Left renal cortex interstitium (tissue), 4 donors: ENCODE results near the gene RASSF4. TPM values are rescaled to one million over a fixed set of nuclear protein-coding genes. Genes with fewer than 3 reads are reported as not detected.

ENCODE experiments used
- DNase-seq, 4 donors: peaks; one replicate each; pipeline ENCODE4 v3.0.0-alpha.2; 2013; ENCODE audit warnings: low read depth in 4 of 4, low spot score in 2 of 4, missing footprints in 1 of 4
- polyA plus RNA-seq, 4 donors: library from polyadenylated mRNA; unstranded; fragments of 120-200 nt; gene quantifications; one replicate each; pipeline ENCODE4 v1.2.1, GENCODE V29; 2013; ENCODE audit not compliant: insufficient read length in 4 of 4

Gene RASSF4
- polyA plus RNA-seq: 10 to 100 TPM; 23.2 to 43.6 (median 29.7) TPM

- peak in 1 of 4 donors; percentile 75 for DNase-seq
These were observed at the start of gene RASSF4 for GRCh38 chr10:44959247-44960087. Gene RASSF4 (plus strand): TSS chr10:44959802. CDS start chr10:44970203, 10,401 bp downstream.

DNA sequence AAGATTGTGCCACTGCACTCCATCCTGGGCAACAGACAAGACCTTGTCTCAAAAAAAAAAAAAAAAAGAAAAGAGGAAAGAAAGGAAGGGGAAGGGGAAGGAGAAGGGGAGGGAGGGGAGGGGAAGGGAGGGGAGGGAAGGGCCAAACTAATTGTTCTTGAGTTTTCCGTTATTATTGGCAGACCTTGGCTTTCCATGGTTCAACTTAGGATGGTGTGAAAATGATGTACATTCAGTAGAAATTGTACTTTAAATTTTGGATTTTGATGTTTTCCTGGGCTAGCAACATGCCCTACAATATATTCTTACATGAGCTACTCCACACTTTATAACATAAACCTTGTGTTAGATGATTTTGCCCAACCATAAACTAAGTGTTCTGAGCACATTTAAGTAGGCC is 49.7 kb upstream of the RASSF4 start:
- DNase-seq: no peak

GRCh38 chr10:44910602-44911001 is 49.0 kb upstream of the RASSF4 start:
- no peak for DNase-seq

GRCh38 chr10:44911081-44911540 is 48.5 kb upstream of the RASSF4 start, which contains the start of gene TMEM72:
Gene TMEM72 (plus strand): TSS chr10:44911337. CDS start chr10:44911513, 176 bp downstream.
- DNase-seq: no peak

DNA sequence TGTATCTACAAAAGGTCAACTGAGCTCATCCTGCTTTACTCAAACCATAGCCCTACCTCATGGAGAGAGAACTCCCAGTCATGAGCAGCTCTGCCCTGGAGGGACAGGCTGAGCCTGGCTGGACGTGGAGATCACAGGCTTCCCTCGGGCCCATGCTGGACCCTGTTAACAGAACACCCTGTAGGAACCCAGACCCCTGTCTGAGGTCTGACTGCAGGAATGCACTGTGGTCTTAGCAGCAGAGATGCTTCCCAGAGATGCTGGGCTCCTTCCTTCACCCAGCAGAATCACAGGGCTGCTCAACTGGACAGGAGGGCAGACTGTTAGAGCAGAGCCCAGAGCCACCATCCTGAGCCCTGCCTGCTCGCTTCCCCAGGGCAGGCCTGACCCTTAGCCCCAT is 47.7 kb upstream of the RASSF4 start:
- DNase-seq: no peak

GRCh38 chr10:44913350-44914081 is 46.1 kb upstream of the RASSF4 start:
- DNase-seq: no peak

GRCh38 chr10:44914891-44915290 is 44.7 kb upstream of the RASSF4 start:
- DNase-seq: no peak

DNA sequence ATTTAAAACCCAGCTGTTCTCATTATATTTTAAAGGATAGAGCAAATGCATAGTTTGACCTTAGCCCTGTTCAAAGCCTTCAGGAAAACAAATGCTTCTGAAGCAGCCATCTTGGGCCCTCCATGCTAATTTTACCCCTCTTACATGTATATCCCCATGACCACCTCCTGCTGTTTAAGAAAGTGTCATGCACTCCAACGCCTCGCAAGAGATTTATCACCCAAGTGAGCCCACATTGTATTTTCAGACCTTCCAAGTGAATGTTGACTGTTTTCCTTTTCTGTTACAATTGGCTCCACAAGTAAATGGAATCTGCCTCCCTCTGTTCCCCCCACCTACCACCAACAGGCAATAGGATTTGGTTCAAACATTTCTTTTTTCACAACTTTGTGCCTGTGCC is 43.2 kb upstream of the RASSF4 start:
- DNase-seq: no peak

DNA sequence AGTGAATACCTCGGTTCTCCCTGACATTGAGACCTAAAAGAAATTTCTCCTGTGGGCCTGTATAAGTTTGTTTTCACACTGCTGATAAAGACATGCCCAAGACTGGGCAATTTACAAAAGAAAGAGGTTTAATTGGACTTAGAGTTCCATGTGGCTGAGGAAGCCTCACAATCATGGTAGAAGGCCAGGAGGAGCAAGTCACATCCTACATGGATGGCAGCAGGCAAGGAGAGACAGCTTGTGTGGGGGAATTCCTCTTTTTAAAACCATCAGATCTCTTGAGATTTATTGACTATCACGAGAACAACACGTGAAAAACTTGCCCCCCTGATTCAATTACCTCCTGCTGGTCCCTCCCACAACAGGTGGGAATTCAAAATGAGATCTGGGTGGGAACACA is 41.8 kb upstream of the RASSF4 start:
- DNase-seq: no peak

GRCh38 chr10:44920252-44920651 is 39.4 kb upstream of the RASSF4 start:
- DNase-seq: no peak

DNA sequence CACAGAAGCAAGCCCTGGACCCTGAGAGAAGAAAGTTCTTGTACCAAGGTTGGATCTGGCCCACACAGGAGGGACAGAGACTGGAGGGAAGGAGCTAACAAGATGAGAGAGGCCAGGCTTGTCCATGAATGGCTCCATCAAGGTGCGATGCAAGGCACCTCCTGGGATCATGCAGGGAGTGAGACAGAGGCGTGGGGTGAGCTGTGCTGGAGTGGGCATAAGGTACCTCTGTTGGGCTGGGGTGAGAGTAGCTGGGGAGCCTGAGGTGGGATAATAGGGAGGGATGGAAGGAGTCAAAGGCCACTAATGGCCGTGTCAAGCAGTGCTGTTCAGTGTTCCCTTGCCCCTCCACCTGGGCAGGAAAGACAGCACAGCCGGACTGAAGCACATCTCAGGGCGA is 38.5 kb upstream of the RASSF4 start:
- DNase-seq: no peak

DNA sequence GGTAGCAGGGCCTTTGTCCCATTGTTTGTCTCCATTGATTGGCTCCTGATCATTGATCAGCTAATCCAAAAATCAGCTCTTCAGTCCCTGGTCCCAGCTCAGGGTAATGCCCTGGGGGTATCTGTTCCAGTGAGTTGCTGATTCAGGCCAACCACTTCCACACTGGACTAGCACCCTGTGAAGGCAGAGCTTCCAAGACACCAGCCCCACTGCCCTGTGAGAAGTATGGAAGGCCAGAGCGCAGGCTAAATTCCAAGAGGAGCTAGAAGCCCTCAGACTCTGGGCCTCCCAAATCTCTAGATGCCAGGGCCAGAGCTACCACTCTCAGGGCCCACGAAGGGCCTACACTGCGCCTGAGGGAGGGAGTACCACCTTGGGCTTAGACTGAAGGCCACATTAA is 38.1 kb upstream of the RASSF4 start:
- no peak for DNase-seq

- DNase-seq: no peak
These were observed 37.6 kb upstream of the RASSF4 start for GRCh38 chr10:44922021-44922420.

GRCh38 chr10:44922796-44923545 is 36.6 kb upstream of the RASSF4 start:
- DNase-seq: no peak

- no peak for DNase-seq
These were observed 36.0 kb upstream of the RASSF4 start for GRCh38 chr10:44923611-44924010.

DNA sequence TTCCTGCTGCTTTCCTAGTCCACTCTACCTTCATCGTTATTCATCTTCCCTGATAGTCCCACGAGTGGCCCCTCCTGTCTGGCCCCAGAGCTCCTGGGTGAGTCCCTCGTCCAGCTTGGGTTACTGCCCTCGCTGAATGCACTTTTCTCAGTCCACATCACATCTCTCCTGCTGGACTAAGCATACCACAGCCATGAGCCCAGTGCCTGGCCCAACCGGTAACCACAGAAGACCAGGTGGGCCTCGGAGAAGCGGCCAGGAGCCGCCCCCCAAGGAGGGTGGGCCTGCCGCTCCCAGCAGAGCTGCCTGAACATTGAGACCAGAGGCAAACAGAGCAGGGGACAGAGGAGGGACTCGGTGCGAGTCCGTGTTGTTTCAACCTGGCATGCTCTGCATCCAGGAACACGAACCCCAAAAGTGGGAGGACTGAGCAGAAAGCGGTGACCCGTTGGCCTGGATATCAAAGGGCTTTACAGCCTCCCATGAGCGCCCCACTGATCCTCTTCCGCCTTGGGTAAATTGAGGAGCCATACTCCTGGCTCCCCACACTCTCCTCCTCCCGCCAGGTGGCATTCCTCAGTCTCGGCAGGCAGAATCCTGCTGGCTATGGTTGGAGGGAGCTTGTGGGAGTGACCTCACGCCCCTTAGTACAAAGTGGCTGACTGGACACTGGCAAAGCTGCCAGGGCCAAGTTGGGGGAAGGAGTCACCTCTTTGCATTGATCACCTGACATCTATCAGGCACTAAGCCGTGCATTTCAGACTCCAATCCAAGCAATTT is 35.2 kb upstream of the RASSF4 start:
- DNase-seq: no peak

DNA sequence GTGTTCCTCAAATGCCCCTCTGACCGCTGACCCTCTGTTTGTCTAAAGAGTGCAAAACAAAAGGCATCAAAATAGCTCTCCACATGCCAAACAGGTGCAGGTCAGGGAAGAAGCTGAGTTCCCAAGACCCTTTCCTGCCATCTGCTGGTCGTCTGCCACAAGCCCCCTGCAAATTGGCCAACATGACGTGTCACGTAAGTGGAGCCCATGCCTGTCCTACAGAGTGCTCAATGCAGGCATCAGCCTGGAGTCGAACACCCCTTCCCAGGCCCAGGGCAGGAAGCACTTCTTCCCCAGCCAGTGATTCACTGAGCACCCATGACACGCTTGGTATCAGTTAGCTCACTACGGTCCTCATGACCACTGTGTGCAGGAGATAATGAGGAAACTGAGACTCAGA is 34.4 kb upstream of the RASSF4 start:
- DNase-seq: no peak

- DNase-seq: no peak
These were observed 33.5 kb upstream of the RASSF4 start for GRCh38 chr10:44925811-44926750.

GRCh38 chr10:44926751-44927351 is 32.8 kb upstream of the RASSF4 start:
- no peak for DNase-seq
